HCT116 (cell line): ENCODE data around the gene ZFYVE27. TPM values are rescaled to one million over a fixed set of nuclear protein-coding genes. Genes with fewer than 3 reads are reported as not detected.

Source experiments
- ATAC-seq: fragments of 200-7000 bp; cut with Tn5 transposase; 2 replicates; pipeline ENCODE4 v1.9.1; 2020; ENCODE audit warnings: mild to moderate bottlenecking, moderate library complexity
- Bru-seq: library from RNA; stranded (reverse); fragments of 400-500 nt; gene quantifications from one replicate; lab custom pipeline; 2021; lab: Mats Ljungman, UMichigan
- BruChase-seq, 2 experiments: library from RNA; stranded (reverse); fragments of 400-500 nt; gene quantifications; one replicate each; lab custom pipeline; 2021; lab: Mats Ljungman, UMichigan
- BruUV-seq: library from RNA; stranded (reverse); fragments of 400-500 nt; replicated peaks from 2 replicates; lab custom pipeline; 2021; lab: Mats Ljungman, UMichigan
- CTCF ChIA-PET: fragments of 300-600 bp; sonication (Branson Sonifier 250); formaldehyde crosslinking; loops from one replicate; lab custom pipeline; 2021; ENCODE audit warnings: antibody characterized with exemption; lab: Charles Lee
- POLR2A ChIA-PET: fragments of 300-600, 350-600 bp; sonication (Branson Sonifier 250); formaldehyde crosslinking; loops from one replicate; lab custom pipeline; 2021; ENCODE audit warnings: antibody characterized with exemption; lab: Charles Lee
- RAD21 ChIA-PET, 2 experiments: fragments of 300-600 bp; sonication (Branson Sonifier 250); formaldehyde crosslinking; loops; one replicate each; lab custom pipeline; 2023; ENCODE audit warnings: low total read pairs in 2 of 2; ENCODE audit not compliant: uncharacterized antibody in 2 of 2, unreplicated experiment in 2 of 2, low non-redundant PET in 1 of 2; lab: Charles Lee
- DNase-seq: peaks from one replicate; pipeline ENCODE4 v3.0.0-alpha.2; 2010; ENCODE audit warnings: low read depth, low spot score
- H2AFZ ChIP-seq: fragments of 200-600 bp; shearing (Covaris generic), sonication (generic); 2 replicates; pipeline ENCODE4 v1.6.1; 2017; ENCODE audit warnings: low read depth, mixed run types, mixed read lengths, antibody characterized with exemption, low read length; ENCODE audit not compliant: poor library complexity, severe bottlenecking
- H3K27ac ChIP-seq: 2 replicates; pipeline ENCODE4 v1.5.1; 2012; ENCODE audit warnings: low read depth, low read length
- H3K27me3 ChIP-seq: fragments of 200-600 bp; sonication (generic); 2 replicates; pipeline ENCODE4 v1.6.1; 2016; ENCODE audit warnings: mixed run types, low read length, mixed read lengths; ENCODE audit not compliant: insufficient read depth
- H3K36me3 ChIP-seq, 2 experiments: fragments of 200-500 bp in 1 of 2; fragments of 200-600 bp in 1 of 2; sonication (Bioruptor generic) in 1 of 2; sonication (generic) in 1 of 2; 2 replicates each; pipeline versions ENCODE4 v1.5.1 to v1.6.1; 2014 to 2016; ENCODE audit warnings: low read length in 2 of 2, inconsistent platforms in 1 of 2, mixed read lengths in 1 of 2, mixed run types in 1 of 2; ENCODE audit not compliant: insufficient read depth in 2 of 2, control insufficient read depth in 1 of 2
- H3K4me1 ChIP-seq, 2 experiments: fragments of 200-600 bp in 1 of 2; sonication (generic) in 1 of 2; 2 replicates each; pipeline versions ENCODE4 v1.5.1 to v1.6.1; 2012 to 2017; ENCODE audit warnings: low read length in 2 of 2, inconsistent platforms in 1 of 2, mild to moderate bottlenecking in 1 of 2, mixed read lengths in 1 of 2, mixed run types in 1 of 2, moderate library complexity in 1 of 2; ENCODE audit not compliant: insufficient read depth in 2 of 2, control insufficient read depth in 1 of 2
- H3K4me2 ChIP-seq: fragments of 200-600 bp; sonication (generic); 2 replicates; pipeline ENCODE4 v1.6.1; 2017; ENCODE audit warnings: mixed run types, low read length, mixed read lengths
- H3K4me3 ChIP-seq, 2 experiments: fragments of 200-600 bp in 1 of 2; sonication (generic) in 1 of 2; replicated peaks in 1 of 2; 2 replicates each; pipeline ENCODE4 v1.5.1; 2011 to 2016; ENCODE audit warnings: low read length in 2 of 2, control low read depth in 1 of 2, low read depth in 1 of 2, mild to moderate bottlenecking in 1 of 2, mixed read lengths in 1 of 2, mixed run types in 1 of 2
- H3K79me2 ChIP-seq: fragments of 200-600 bp; sonication (generic); 2 replicates; pipeline ENCODE4 v1.6.1; 2017; ENCODE audit warnings: mild to moderate bottlenecking, mixed run types, low read length, moderate library complexity, mixed read lengths; ENCODE audit not compliant: insufficient read depth
- H3K9ac ChIP-seq: fragments of 200-600 bp; sonication (generic); 2 replicates; pipeline ENCODE4 v1.6.1; 2016; ENCODE audit warnings: low read length, mixed read lengths
- H3K9me2 ChIP-seq: fragments of 200-600 bp; sonication (generic), shearing (Covaris generic); 2 replicates; pipeline ENCODE4 v1.6.1; 2017; ENCODE audit warnings: mixed run types, mild to moderate bottlenecking, moderate library complexity; ENCODE audit not compliant: insufficient read depth
- H3K9me3 ChIP-seq, 2 experiments: fragments of 200-500 bp in 1 of 2; fragments of 200-600 bp in 1 of 2; sonication (Bioruptor generic) in 1 of 2; sonication (generic) in 1 of 2; 2 replicates each; pipeline ENCODE4 v1.6.1; 2014 to 2017; ENCODE audit warnings: low read length in 2 of 2, mixed read lengths in 2 of 2, inconsistent platforms in 1 of 2, low read depth in 1 of 2, mild to moderate bottlenecking in 1 of 2, mixed run types in 1 of 2, moderate library complexity in 1 of 2; ENCODE audit not compliant: control insufficient read depth in 1 of 2, insufficient read depth in 1 of 2
- H4K20me1 ChIP-seq: fragments of 200-600 bp; sonication (generic), shearing (Covaris generic); 2 replicates; pipeline ENCODE4 v1.6.1; 2017; ENCODE audit warnings: mixed run types, mild to moderate bottlenecking, moderate library complexity; ENCODE audit not compliant: insufficient read depth
- CBX3 ChIP-seq: IDR thresholded peaks from 2 replicates; pipeline ENCODE4 v1.6.1; 2012; ENCODE audit warnings: low read depth
- EGR1 ChIP-seq: IDR thresholded peaks from 2 replicates; pipeline ENCODE4 v1.6.1; 2012; ENCODE audit warnings: low read depth
- ELF1 ChIP-seq: IDR thresholded peaks from 2 replicates; pipeline ENCODE4 v1.6.1; 2012; ENCODE audit warnings: low read depth, borderline replicate concordance
- EZH2 ChIP-seq: fragments of 200-600 bp; sonication (generic); IDR thresholded peaks from 2 replicates; pipeline ENCODE4 v1.6.1; 2017; ENCODE audit warnings: antibody characterized with exemption, mixed run types
- FOSL1 ChIP-seq: IDR thresholded peaks from 2 replicates; pipeline ENCODE4 v1.6.1; 2012; ENCODE audit warnings: low read depth
- JUND ChIP-seq: IDR thresholded peaks from 2 replicates; pipeline ENCODE4 v1.6.1; 2012
- POLR2A ChIP-seq: IDR thresholded peaks from 2 replicates; pipeline ENCODE4 v1.7.0; 2011; ENCODE audit warnings: borderline replicate concordance; ENCODE audit not compliant: insufficient read depth, insufficient read length; ENCODE audit errors: extremely low read depth
- POLR2AphosphoS5 ChIP-seq: IDR thresholded peaks from 2 replicates; pipeline ENCODE4 v1.6.1; 2011; ENCODE audit warnings: mild to moderate bottlenecking, low read depth, low read length, moderate library complexity
- RAD21 ChIP-seq: IDR thresholded peaks from 2 replicates; pipeline ENCODE4 v1.6.1; 2012; ENCODE audit warnings: low read depth, mild to moderate bottlenecking
- SP1 ChIP-seq: IDR thresholded peaks from 2 replicates; pipeline ENCODE4 v1.6.1; 2012; ENCODE audit warnings: low read depth
- SRF ChIP-seq: IDR thresholded peaks from 2 replicates; pipeline ENCODE4 v1.6.1; 2012; ENCODE audit warnings: low read depth
- TCF7L2 ChIP-seq: IDR thresholded peaks from 2 replicates; pipeline ENCODE4 v1.7.0; 2011; ENCODE audit warnings: borderline replicate concordance, inconsistent platforms; ENCODE audit not compliant: insufficient read depth, insufficient read length; ENCODE audit errors: extremely low read depth
- YY1 ChIP-seq: IDR thresholded peaks from 2 replicates; pipeline ENCODE4 v1.6.1; 2011; ENCODE audit warnings: low read length, low read depth, moderate library complexity, mild to moderate bottlenecking; ENCODE audit not compliant: insufficient replicate concordance; ENCODE audit errors: extremely low read depth
- ZFX ChIP-seq: fragments of 450-650 bp; IDR thresholded peaks from 2 replicates; pipeline ENCODE4 v1.6.1; 2017
- ZNF274 ChIP-seq: fragments of 200-500 bp; sonication (Bioruptor generic); IDR thresholded peaks from 2 replicates; pipeline ENCODE4 v1.6.1; 2014; ENCODE audit warnings: mild to moderate bottlenecking, low read depth, low read length, inconsistent platforms
- intact Hi-C: fragments of 100-400 bp; cut with micrococcal nuclease; formaldehyde crosslinking; loops from 2 replicates; pipeline ENCODE4 v1.10.0; 2022
- long read RNA-seq: library from polyadenylated mRNA; unstranded; transcript quantifications from one replicate; pipeline ENCODE4 v2.0.0, GENCODE V29; 2021; ENCODE audit not compliant: unreplicated experiment
- polyA plus RNA-seq: library from polyadenylated mRNA; unstranded; fragments of >200 nt; gene quantifications from 2 replicates; pipeline ENCODE4 v1.2.1, GENCODE V29; 2012; ENCODE audit warnings: missing spikeins
- total RNA-seq: library from RNA; stranded (reverse); gene quantifications from one replicate; pipeline ENCODE4 v1.2.1, GENCODE V29; 2021; ENCODE audit not compliant: unreplicated experiment
- TF ChIP-seq, protein P1 (sequence below): IDR thresholded peaks from 2 replicates; pipeline ENCODE4 v1.6.1; 2012
- TF ChIP-seq, protein P2 (sequence below): IDR thresholded peaks from 2 replicates; pipeline ENCODE4 v1.6.1; 2012; ENCODE audit warnings: low read depth
- TF ChIP-seq, protein P3 (sequence below), 3 experiments: fragments of 200-600 bp in 1 of 3; sonication (generic) in 1 of 3; IDR thresholded peaks in 2 of 3; conservative IDR thresholded peaks in 1 of 3; 2 replicates each; pipeline ENCODE4 v1.5.1; 2012 to 2017; ENCODE audit warnings: low read depth in 2 of 3, low read length in 2 of 3, antibody characterized with exemption in 1 of 3, borderline replicate concordance in 1 of 3, control low read depth in 1 of 3, mild to moderate bottlenecking in 1 of 3, mixed read lengths in 1 of 3, mixed run types in 1 of 3, moderate library complexity in 1 of 3; ENCODE audit not compliant: insufficient read depth in 1 of 3

Gene ZFYVE27, protein sequence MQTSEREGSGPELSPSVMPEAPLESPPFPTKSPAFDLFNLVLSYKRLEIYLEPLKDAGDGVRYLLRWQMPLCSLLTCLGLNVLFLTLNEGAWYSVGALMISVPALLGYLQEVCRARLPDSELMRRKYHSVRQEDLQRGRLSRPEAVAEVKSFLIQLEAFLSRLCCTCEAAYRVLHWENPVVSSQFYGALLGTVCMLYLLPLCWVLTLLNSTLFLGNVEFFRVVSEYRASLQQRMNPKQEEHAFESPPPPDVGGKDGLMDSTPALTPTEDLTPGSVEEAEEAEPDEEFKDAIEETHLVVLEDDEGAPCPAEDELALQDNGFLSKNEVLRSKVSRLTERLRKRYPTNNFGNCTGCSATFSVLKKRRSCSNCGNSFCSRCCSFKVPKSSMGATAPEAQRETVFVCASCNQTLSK
- total RNA-seq (28.4 TPM), Bru-seq, nascent RNA (percentile 90 among the genes with signal in this experiment), BruChase-seq, experiment 1, labeled RNA remaining after a 6-hour chase (percentile 83 among the genes with signal in this experiment), BruChase-seq, experiment 2, labeled RNA remaining after a 2-hour chase (percentile 95 among the genes with signal in this experiment)
- 12.8 and 15.3 TPM in 2 replicates for polyA plus RNA-seq
- long read RNA-seq, partial matches to known transcripts = 7 of 88 reads
- long read RNA-seq, other reads (novel, unspliced or antisense) = 77 of 88 reads

DNA sequence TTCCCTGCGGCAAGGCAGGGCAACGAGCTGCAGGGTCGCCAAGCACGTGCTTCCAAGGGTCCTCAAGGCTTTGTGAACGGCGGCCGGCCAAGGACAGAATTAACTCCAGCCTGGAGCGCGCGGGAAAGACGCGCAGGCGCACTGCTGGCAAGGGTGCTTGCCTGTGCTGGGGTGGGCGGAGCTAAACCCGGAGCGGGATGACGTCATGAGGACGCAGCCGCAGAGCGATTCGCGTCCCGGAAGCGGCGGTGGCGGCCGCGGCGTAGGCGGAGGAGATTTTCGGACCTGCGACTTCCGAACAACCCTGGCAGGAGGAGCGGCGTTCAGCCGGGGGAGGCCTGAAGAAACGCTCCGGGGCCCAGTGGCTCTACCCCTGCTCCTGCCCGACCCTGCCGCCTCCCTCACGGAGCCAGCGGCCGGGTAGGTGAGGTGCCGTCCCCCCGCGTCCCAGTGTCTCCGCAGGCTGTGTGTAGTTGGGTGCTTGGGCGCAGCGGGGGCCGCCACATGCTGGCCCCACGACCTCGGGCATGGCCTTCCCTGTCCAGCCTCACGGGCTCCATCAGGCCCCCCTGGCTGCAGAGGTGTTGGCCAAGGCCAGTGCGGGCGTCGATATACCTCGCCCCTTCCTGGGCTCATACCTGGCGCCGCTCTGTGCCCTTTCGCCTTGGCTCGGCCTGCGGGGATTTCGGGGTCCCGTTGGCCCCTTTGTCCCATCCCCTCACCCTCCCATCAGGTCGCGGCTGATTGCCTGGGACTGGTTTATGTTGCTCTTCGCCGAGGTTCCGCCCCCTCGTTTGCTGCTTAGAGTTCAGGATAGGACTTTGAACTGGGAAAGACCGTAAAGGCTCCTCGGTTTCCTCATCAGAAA is at the start of gene ZFYVE27:
ZFYVE27 (plus strand) TSS at position 227 of the 868 bp plus-strand sequence. CDS start 1,350 bp downstream, outside the sequence.
- CTCF ChIA-PET = interaction anchor here (1.0 to 3.1 kb wide), 6 partner anchors 27 to 304 kb away, joined by 3 to 7 read pairs (median 6); partner anchors contain the start of gene AVPI1
- H3K9ac ChIP-seq = peak within 1 kb of the TSS; percentile 92
- RAD21 ChIA-PET = no interaction called here
- H3K79me2 ChIP-seq = peaks cover 49% of the 10 kb centered on the region
- peak within 1 kb of the TSS; percentile 69 to 83 for H3K4me3 ChIP-seq
- no peaks in the 10 kb centered on the region for H3K9me2 ChIP-seq
- DNase-seq (peak; percentile 88), ATAC-seq (peak; percentile 92)
- H2AFZ ChIP-seq = peak within 1 kb of the TSS; percentile 10
- H3K4me2 ChIP-seq = peak within 1 kb of the TSS; percentile 85
- BruUV-seq = TSS peak; percentile 45
- no peaks in the 10 kb centered on the region for H3K27me3 ChIP-seq
- peaks cover 12 to 21% of the 10 kb centered on the region in 2 experiments; a peak in 3 of 4 replicates for H3K36me3 ChIP-seq
- H3K4me1 ChIP-seq = peaks cover 9 to 19% of the 10 kb centered on the region in 2 experiments
- no peaks in the 10 kb centered on the region for H3K9me3 ChIP-seq
- POLR2A ChIA-PET = interaction anchor here (1.0 to 1.9 kb wide), 6 partner anchors 10 to 132 kb away, joined by 3 to 9 read pairs (median 6); partner anchors contain the start of genes AVPI1 and MARVELD1
- intact Hi-C loops = no loop called here
- H4K20me1 ChIP-seq = no peaks in the 10 kb centered on the region
- peak within 1 kb of the TSS; percentile 85 for H3K27ac ChIP-seq
- TF ChIP-seq, protein P1, sequence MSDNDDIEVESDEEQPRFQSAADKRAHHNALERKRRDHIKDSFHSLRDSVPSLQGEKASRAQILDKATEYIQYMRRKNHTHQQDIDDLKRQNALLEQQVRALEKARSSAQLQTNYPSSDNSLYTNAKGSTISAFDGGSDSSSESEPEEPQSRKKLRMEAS = peak; percentile 100
- no peak for TF ChIP-seq TCF7L2
- peak; percentile 96 for TF ChIP-seq EGR1
- peak; percentile 6 for TF ChIP-seq YY1
- TF ChIP-seq, protein P2, sequence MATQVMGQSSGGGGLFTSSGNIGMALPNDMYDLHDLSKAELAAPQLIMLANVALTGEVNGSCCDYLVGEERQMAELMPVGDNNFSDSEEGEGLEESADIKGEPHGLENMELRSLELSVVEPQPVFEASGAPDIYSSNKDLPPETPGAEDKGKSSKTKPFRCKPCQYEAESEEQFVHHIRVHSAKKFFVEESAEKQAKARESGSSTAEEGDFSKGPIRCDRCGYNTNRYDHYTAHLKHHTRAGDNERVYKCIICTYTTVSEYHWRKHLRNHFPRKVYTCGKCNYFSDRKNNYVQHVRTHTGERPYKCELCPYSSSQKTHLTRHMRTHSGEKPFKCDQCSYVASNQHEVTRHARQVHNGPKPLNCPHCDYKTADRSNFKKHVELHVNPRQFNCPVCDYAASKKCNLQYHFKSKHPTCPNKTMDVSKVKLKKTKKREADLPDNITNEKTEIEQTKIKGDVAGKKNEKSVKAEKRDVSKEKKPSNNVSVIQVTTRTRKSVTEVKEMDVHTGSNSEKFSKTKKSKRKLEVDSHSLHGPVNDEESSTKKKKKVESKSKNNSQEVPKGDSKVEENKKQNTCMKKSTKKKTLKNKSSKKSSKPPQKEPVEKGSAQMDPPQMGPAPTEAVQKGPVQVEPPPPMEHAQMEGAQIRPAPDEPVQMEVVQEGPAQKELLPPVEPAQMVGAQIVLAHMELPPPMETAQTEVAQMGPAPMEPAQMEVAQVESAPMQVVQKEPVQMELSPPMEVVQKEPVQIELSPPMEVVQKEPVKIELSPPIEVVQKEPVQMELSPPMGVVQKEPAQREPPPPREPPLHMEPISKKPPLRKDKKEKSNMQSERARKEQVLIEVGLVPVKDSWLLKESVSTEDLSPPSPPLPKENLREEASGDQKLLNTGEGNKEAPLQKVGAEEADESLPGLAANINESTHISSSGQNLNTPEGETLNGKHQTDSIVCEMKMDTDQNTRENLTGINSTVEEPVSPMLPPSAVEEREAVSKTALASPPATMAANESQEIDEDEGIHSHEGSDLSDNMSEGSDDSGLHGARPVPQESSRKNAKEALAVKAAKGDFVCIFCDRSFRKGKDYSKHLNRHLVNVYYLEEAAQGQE = no peak
- TF ChIP-seq, protein P3, sequence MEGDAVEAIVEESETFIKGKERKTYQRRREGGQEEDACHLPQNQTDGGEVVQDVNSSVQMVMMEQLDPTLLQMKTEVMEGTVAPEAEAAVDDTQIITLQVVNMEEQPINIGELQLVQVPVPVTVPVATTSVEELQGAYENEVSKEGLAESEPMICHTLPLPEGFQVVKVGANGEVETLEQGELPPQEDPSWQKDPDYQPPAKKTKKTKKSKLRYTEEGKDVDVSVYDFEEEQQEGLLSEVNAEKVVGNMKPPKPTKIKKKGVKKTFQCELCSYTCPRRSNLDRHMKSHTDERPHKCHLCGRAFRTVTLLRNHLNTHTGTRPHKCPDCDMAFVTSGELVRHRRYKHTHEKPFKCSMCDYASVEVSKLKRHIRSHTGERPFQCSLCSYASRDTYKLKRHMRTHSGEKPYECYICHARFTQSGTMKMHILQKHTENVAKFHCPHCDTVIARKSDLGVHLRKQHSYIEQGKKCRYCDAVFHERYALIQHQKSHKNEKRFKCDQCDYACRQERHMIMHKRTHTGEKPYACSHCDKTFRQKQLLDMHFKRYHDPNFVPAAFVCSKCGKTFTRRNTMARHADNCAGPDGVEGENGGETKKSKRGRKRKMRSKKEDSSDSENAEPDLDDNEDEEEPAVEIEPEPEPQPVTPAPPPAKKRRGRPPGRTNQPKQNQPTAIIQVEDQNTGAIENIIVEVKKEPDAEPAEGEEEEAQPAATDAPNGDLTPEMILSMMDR (IDR thresholded peaks at IDR 0.05 in 2 of 3, conservative IDR thresholded peaks at IDR 0.05 in 1 of 3; ENCODE audit: borderline replicate concordance in 1 of 3, insufficient read depth in 1 of 3, low read depth in 2 of 3, low read length in 2 of 3) = no peak
- no peak for TF ChIP-seq EZH2
- no peak for TF ChIP-seq FOSL1
- peak; percentile 91 for TF ChIP-seq ELF1
- peak; percentile 60 for TF ChIP-seq ZFX
- no peak for TF ChIP-seq SRF
- TF ChIP-seq ZNF274 = no peak
- TF ChIP-seq RAD21 = no peak
- no peak for TF ChIP-seq JUND
- no peak; the same call in 1 of the 2 replicates for TF ChIP-seq SP1
- TF ChIP-seq POLR2AphosphoS5 = peak; percentile 95
- peak; percentile 37 for TF ChIP-seq POLR2A
- peak; percentile 99 for TF ChIP-seq CBX3
